Stimulated activated CD4-positive, alpha-beta T cell treated with anti-CD3 and anti-CD28 coated beads, Interleukin-1b, Interleukin-23, amount 100 ng/mL, for 48 hours (primary cell): ENCODE measurements around the gene JCAD.

Source experiments
- DNase-seq: peaks from one replicate; pipeline ENCODE4 v3.0.0-alpha.2; 2020

Gene JCAD

GRCh38 chr10:30072068-30072467, 12.7 kb upstream of the JCAD start:
- no peak for DNase-seq

- no peak for DNase-seq
Measured at GRCh38 chr10:30070001-30070685, 10.8 kb upstream of the JCAD start.

- DNase-seq, result no peak
Measured at GRCh38 chr10:30068492-30069223, 9.3 kb upstream of the JCAD start.

DNA sequence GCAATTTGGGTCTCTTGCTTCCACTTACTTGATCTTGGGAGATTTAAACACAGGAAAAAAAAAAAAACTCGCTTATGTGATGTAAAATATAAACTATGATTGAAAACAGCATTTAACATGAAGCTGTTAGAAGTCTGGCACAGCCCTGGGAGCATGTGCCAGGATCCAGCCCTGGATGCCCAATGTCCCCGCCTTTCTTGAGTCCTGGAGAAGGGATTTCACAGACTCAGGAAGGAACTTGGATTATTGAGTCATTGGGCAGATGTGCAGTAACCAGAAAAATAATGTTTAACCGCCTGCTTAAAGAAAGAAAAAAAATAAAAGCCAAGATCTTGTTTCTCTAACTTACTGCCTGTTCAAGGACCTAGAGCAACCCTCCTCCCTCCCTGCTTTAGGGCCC, 3.7 kb upstream of the JCAD start:
- no peak for DNase-seq

DNA sequence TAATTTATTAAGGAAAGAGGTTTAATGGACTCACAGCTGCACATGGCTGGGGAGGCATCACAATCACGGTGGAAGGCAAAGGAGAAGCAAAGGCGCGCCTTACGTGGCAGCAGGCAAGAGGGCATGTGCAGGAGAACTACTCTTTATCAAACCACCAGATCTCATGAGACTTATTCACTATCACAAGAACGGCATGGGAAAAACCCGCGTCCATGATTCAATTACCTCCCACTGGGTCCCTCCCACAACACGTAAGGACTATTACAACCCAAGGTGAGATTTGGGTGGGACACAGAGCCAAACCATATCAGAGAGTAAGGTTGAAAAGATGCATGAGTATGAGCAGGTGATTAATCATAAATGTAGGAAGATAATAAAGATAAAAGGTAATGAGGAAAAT, 3.2 kb upstream of the JCAD start:
- no peak for DNase-seq

- DNase-seq, result no peak
Measured at GRCh38 chr10:30062090-30062489, 2.7 kb upstream of the JCAD start.

DNA sequence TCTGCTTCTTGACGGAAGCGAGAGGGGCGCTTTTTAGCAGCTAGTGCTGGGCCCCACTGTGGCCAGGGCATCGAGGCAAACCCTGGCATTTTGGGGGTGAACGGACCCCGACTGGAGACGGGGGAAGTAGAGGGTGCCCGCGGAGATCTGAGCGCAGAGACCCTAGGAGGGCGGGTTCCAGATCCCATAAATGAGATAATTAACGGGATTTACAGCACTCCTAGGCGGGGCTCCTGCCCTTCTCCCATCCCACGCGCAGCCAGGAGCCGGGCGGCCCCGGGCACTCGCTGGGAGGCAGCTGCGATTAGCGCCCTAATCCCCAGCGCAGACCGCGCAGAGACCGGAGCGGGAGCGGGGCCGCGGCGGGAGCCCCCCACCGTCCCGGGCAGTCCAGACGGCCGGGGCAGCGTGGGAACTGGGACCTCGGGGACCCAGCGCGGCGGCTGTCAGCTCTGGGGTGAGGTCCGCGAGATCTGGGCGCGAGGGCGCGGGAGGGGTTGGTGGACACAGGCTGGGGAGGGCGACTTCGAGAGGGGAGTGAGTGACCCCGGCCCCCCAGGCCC, 735 bp downstream of the JCAD start:
- DNase-seq, result no peak

GRCh38 chr10:30057894-30058556, 1.4 kb downstream of the JCAD start:
- DNase-seq, result no peak

DNA sequence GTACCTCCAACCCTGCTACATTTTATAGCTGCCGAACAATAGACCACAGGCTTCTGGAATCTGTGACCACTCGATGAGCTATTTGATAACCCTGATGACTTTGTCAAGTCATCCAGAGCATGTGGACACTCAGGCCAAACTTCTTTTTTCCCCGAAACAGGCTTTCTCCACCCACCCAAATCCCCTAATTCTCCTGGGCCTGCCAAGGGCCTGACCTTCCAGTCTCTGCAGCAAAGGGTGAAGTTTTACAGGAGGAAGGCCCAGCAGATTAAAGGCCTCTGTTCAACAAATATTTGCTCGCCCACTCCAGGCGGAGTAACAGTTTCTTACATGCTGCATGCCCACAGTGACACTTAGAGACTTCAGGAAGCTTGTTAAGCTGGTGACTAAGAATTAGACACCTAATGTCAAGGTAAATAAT, 2.0 kb downstream of the JCAD start:
- no peak for DNase-seq

DNA sequence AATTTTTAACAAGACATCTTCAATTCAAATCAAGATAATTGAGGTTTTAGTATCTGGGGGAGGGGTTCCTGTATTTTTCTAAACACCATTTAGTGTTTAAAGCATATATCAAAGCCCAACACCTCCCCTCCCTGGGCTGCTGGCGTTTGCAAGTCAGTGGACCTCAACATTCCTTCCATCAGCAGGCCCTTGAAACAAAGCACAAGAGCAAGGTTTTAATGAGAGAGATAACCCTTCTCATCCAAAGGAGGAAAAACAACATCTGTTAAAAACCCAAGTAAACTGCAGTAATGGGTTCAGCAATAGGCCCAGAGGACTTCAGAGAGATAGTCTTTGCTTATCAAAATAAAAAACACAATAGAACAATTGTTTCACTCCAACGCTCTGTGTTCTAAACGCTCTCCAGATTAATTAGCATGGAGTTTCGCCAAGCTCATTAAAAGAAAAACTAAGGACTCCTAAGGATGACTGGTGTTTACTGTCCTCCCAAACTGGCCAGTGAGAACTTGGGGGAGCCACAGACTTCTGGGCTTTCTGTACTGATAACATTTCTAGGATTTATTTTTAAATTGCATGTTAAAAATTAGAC, 2.5 kb downstream of the JCAD start:
- no peak for DNase-seq

- DNase-seq, result no peak
Measured at GRCh38 chr10:30056281-30056680, 3.1 kb downstream of the JCAD start.

DNA sequence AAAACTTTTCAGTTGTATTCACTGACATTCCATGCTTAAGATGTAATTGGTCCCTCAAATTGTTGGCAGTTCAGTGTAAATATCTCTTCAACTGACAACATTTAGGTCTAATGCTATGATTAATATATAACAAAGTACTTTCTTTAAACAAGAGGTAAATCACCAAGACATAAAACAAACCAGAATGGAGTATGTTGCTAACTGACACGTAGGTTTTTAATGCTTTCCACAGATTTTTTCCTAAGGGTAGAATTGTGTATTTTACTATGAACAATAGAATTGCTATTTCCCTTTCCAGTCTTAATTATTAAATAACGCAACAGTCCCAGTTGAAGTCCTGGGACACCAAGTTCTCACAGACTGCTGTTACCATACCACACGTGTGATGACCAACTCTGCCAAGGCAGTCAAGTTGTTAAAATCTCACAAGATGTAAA, 4.1 kb downstream of the JCAD start:
- DNase-seq, result no peak

DNA sequence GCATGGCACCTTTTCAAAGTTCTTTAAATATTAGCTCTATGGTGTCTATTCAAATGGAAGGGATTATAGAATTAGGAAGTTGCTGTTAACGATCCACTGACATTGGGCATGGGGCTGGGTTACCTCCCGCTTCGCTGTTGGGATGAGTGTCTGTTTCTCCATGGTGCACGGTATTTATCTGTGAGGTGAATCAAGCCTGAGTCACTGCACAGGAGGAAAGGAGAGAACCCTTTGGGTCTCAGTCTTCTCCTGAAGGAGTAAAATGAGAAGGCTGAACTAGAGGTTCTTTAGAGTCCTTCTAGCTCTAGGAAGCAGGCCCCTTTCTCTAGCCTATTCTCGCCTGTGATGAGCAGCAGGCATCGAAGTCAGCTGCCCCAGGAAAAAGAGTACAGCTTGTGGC, 7.3 kb downstream of the JCAD start:
- no peak for DNase-seq

GRCh38 chr10:30051220-30051619, 8.2 kb downstream of the JCAD start:
- no peak for DNase-seq

GRCh38 chr10:30050411-30050810, 9.0 kb downstream of the JCAD start:
- no peak for DNase-seq

DNA sequence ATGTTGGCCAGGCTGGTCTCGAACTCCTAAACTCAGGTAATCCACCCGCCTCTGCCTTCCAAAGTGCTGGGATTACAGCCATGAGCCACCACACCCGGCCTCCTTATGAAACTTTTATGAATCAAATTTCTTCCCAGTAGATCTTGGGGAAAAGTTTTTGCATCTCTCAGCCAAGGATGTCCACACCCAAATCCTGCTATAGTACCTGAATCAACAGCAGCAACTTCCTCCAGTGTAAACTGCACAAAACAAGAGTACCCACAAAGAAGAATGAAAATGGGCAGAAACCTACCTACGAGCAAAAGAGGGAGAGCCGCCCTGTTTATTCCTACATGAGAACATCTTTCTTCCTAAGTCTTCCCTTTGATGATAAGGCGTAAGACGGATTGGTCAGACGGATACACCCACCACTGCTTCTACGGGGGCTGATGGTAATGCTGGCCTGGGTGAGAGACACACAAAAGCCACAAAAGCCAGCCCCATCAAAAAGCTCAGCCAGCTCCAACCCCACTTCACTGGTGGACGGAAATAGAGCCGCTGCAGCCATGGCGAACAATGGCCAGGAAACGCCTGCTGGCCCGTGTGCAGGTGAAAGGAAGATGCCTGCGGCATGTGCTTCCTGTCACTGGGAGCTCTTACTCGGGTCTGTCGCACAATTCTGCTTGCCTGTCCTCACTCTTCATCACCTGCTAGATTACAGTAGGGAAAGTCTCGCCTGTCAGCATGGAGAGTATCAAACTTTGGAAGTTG, 10.4 kb downstream of the JCAD start:
- no peak for DNase-seq

DNA sequence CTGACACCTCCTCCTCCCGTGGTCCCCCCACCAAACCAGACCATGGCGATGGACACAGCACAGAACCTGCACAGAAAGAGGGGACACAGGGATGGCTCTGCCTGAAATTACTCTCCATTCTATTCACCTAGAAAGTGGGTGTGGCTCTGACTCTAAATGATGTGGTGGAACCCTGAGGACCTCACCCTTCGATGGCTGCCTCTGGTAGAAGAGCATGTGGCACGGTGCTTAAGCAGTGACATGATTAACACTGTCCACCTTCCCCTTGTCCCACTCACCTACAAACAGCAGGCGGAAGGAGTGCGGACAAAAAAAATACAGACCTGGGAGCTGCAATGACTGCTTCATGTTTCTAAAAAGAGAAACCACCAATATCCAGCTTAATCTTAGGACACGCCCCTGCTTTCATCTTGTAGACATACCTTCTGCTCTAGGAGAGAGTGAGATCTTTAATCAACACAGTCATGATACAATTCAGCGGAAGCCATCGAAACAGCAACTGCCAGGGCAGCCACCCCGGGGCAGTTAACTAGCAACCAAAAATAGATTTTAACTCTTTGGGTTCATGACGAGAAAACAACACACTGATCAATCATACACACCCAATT, 11.4 kb downstream of the JCAD start:
- DNase-seq, result no peak

DNA sequence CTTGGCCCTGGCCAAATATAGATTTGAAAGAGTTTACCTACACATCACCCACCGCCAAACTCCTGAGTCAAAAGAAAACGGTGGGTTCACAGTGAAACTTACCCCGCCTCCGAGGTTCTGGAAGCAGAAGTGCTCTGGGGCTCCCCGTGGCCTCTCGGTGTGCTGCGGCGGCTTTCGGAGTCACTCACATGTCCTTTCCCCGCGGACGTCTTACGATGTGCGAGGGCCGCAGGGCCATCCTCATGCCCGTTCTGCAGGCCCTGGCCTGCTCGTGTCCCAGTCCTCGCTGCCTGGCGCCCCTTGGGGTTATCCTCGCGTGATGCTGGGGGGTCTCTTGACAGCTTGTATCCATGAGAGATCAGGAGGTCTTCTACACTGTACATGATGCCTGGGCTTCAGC, 12.0 kb downstream of the JCAD start:
- DNase-seq, result no peak

- DNase-seq, result no peak
Measured at GRCh38 chr10:30046476-30046875, 12.9 kb downstream of the JCAD start.

DNA sequence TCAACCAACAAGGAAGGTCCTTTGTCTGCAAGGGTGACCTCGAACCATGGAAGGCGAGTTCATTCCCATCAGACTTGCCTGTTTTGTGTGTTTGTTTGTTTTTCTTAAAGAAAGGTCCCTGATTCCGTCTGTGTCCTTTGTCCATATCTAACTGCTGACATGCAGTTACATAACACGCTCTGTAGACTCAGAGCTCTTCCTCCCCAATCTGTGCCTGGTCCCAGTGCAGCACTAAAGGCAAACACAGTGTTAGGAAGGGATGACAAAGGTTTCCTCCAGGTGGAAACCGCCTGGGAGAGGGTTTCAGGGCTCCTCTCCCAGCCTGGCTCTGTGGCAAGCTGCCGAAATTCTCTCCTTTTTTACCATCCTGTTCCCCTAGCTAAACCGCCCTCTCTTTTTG, 13.4 kb downstream of the JCAD start:
- no peak for DNase-seq

DNA sequence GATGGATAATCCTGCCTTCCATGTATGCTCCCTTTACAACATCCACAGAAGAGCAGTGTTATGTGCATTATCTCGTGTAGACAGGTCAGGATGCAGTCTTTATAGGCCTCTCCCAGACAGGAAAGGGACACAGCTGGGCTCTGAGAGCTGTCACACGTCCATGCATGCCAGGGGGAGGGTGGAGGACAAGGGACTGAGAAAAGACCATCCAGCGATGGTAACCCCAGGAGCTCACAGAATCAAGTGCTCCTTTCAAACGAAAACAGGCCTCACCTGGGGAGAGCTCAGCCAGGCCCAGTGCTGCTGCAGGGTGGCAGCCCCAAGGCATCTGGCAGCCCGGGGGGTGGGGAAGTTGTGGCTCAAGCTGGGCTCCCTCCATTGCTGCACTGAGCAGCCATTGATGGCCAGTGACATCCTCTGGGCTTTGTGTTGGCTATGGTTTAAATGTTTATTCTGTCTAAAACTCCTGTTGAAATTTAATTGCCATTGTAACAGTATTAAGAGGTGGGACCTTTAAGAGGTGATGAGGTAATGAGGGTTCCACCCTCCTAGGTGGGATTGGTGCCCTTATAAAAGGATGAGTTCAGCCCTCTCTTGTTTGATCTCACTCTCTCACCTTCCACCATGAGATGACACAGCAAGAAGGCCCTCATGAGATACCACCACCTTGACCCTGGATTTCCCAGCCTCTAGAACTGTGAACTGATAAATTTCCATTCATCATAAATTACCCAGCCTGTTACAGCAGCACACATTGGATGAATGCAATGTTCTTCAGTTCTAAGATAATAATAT, 15.7 kb downstream of the JCAD start:
- no peak for DNase-seq
